ENCODE measurements around the gene GPR83. TPM values are rescaled to one million over a fixed set of nuclear protein-coding genes. Genes with fewer than 3 reads are reported as not detected.
"Not testable (repeated sequence)": the region's sequence is repeated elsewhere in the genome, so short reads cannot be mapped to it uniquely, and the experiment has no call there.

The GPR83 gene
- polyA plus RNA-seq, 1 donor from 2014 or later: 0.37 TPM

DNA sequence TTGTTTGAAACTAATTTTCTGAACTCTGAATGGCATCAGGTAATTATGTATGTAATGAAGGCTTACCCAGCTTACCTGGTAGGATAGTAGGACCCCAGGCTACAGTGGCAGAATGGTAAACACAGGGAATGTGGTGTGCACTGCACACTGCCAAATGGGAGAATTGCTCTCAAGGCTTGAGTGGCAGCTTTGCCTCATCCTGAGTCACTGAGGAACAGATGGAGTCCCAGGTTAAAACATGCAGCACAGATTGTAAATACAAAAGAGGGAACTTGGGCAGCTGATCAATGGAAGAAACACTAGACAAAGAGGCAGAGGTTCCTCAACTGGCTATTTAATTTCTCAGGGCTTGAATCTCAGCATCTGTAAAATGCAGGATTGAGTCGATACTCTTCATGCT is 24.4 kb downstream of the GPR83 start:
- Histone ChIP-seq H3K36me3 (ENCODE audit: insufficient read depth, low read length) (no peaks in the 10 kb centered on the region), H3K9me2 (ENCODE audit: insufficient read depth, low read length) (no peaks in the 10 kb centered on the region), H4K20me1 (ENCODE audit: insufficient read depth) (no peaks in the 10 kb centered on the region), H3K27me3 (ENCODE audit: insufficient read depth, low read depth, low read length) (no peaks in the 10 kb centered on the region), H3F3A (ENCODE audit: insufficient read depth, low read length, poor library complexity, severe bottlenecking) (no peaks in the 10 kb centered on the region), H3K9ac (ENCODE audit: low read length) (no peak overlapping the region), H2AFZ (ENCODE audit: low read depth, low read length) (no peak overlapping the region), H3K79me2 (replicated peaks; ENCODE audit: insufficient read depth, low read length) (no peaks in the 10 kb centered on the region), H3K27ac (ENCODE audit: low read length) (no peak overlapping the region), H3K4me3 (ENCODE audit: low read length) (no peak overlapping the region), H3K4me2 (ENCODE audit: low read length) (no peak overlapping the region), H3K9me3 (ENCODE audit: low read length) (no peaks in the 10 kb centered on the region)
- TF ChIP-seq EP300 (conservative IDR thresholded peaks at IDR 0.05; ENCODE audit: poor library complexity, severe bottlenecking) (no peak), RAD21 (conservative IDR thresholded peaks at IDR 0.05) (no peak), SMC3 (conservative IDR thresholded peaks at IDR 0.05; ENCODE audit: poor library complexity) (no peak), TAF1 (IDR thresholded peaks at IDR 0.05; ENCODE audit: low read depth) (no peak), CTCF (IDR thresholded peaks at IDR 0.05; ENCODE audit: poor library complexity, severe bottlenecking) (no peak), EZH2 (IDR thresholded peaks at IDR 0.05; ENCODE audit: borderline replicate concordance, insufficient read depth, low read length, poor library complexity, severe bottlenecking) (no peak)
- TF ChIP-seq, protein P1, sequence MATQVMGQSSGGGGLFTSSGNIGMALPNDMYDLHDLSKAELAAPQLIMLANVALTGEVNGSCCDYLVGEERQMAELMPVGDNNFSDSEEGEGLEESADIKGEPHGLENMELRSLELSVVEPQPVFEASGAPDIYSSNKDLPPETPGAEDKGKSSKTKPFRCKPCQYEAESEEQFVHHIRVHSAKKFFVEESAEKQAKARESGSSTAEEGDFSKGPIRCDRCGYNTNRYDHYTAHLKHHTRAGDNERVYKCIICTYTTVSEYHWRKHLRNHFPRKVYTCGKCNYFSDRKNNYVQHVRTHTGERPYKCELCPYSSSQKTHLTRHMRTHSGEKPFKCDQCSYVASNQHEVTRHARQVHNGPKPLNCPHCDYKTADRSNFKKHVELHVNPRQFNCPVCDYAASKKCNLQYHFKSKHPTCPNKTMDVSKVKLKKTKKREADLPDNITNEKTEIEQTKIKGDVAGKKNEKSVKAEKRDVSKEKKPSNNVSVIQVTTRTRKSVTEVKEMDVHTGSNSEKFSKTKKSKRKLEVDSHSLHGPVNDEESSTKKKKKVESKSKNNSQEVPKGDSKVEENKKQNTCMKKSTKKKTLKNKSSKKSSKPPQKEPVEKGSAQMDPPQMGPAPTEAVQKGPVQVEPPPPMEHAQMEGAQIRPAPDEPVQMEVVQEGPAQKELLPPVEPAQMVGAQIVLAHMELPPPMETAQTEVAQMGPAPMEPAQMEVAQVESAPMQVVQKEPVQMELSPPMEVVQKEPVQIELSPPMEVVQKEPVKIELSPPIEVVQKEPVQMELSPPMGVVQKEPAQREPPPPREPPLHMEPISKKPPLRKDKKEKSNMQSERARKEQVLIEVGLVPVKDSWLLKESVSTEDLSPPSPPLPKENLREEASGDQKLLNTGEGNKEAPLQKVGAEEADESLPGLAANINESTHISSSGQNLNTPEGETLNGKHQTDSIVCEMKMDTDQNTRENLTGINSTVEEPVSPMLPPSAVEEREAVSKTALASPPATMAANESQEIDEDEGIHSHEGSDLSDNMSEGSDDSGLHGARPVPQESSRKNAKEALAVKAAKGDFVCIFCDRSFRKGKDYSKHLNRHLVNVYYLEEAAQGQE (IDR thresholded peaks at IDR 0.05; ENCODE audit: borderline replicate concordance): no peak

GRCh38 chr11:94370576-94370975 is 30.6 kb downstream of the GPR83 start:
- H3K79me2 ChIP-seq (replicated peaks; ENCODE audit: insufficient read depth, low read length); H3K9ac ChIP-seq (ENCODE audit: low read length); H4K20me1 ChIP-seq (ENCODE audit: insufficient read depth); H3K27ac ChIP-seq (ENCODE audit: low read length); H3F3A ChIP-seq (ENCODE audit: insufficient read depth, low read length, poor library complexity, severe bottlenecking); H3K27me3 ChIP-seq (ENCODE audit: insufficient read depth, low read depth, low read length); H3K9me2 ChIP-seq (ENCODE audit: insufficient read depth, low read length); H2AFZ ChIP-seq (ENCODE audit: low read depth, low read length); H3K4me2 ChIP-seq (ENCODE audit: low read length); H3K9me3 ChIP-seq (ENCODE audit: low read length); H3K36me3 ChIP-seq (ENCODE audit: insufficient read depth, low read length); H3K4me3 ChIP-seq (ENCODE audit: low read length): not testable (repeated sequence)

DNA sequence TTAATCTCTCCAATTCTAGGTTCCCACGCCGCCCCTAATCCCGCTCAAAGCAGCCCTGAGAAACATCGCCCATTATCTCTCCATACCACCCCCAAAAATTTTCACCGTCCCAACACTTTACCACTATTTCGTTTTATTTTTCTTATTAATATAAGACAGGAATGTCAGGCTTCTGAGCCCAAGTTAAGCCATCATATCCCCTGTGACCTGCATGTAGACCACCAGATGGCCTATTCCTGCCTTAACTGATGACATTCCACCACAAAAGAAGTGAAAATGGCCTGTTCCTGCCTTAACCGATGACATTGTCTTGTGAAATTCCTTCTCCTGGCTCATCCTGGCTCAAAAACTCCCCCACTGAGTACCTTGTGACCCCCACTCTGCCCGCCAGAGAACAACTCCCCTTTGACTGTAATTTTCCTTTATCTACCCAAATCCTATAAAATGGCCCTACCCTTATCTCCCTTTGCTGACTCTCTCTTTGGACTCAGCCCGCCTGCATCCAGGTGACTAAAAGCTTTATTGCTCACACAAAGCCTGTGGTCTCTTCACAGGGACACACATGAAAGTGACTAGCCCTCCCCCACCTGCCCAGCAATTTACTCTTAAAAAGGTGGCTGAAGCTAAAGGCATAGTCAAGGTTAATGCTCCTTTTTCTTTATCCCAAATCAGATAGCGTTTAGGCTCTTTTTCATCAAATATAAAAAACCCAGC is 50.2 kb downstream of the GPR83 start:
- not testable (repeated sequence) for H3K9me2 ChIP-seq (ENCODE audit: insufficient read depth, low read length); H3K27me3 ChIP-seq (ENCODE audit: insufficient read depth, low read depth, low read length); H3K27ac ChIP-seq (ENCODE audit: low read length)

DNA sequence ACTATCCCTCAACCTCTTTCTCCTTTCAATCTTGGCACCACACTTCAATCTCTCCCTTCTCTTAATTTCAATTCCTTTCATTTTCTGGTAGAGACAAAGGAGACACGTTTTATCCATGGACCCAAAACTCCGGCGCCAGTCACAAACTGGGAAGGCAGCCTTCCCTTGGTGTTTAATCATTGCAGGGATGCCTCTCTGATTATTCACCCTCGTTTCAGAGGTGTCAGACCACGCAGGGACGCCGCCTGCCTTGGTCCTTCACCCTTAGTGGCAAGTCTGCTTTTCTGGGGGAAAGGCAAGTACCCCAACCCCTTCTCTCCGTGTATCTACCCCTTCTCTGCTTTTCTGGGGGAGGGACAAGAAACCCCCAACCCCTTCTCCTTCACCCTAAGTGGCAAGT is 54.9 kb downstream of the GPR83 start:
- not testable (repeated sequence) for H3K27me3 ChIP-seq (ENCODE audit: insufficient read depth, low read depth, low read length); H2AFZ ChIP-seq (ENCODE audit: low read depth, low read length); H3K4me3 ChIP-seq (ENCODE audit: low read length); H3K36me3 ChIP-seq (ENCODE audit: insufficient read depth, low read length); H3K79me2 ChIP-seq (replicated peaks; ENCODE audit: insufficient read depth, low read length); H4K20me1 ChIP-seq (ENCODE audit: insufficient read depth); H3K9me2 ChIP-seq (ENCODE audit: insufficient read depth, low read length); H3K9ac ChIP-seq (ENCODE audit: low read length); H3K4me2 ChIP-seq (ENCODE audit: low read length); H3K27ac ChIP-seq (ENCODE audit: low read length); H3K9me3 ChIP-seq (ENCODE audit: low read length); H3F3A ChIP-seq (ENCODE audit: insufficient read depth, low read length, poor library complexity, severe bottlenecking)

More for the DNA sequence above, 50.2 kb downstream of the GPR83 start:
- H3K4me2 ChIP-seq (ENCODE audit: low read length); H3F3A ChIP-seq (ENCODE audit: insufficient read depth, low read length, poor library complexity, severe bottlenecking); H2AFZ ChIP-seq (ENCODE audit: low read depth, low read length); H3K9ac ChIP-seq (ENCODE audit: low read length); H3K79me2 ChIP-seq (replicated peaks; ENCODE audit: insufficient read depth, low read length); H4K20me1 ChIP-seq (ENCODE audit: insufficient read depth); H3K9me3 ChIP-seq (ENCODE audit: low read length); H3K36me3 ChIP-seq (ENCODE audit: insufficient read depth, low read length); H3K4me3 ChIP-seq (ENCODE audit: low read length): not testable (repeated sequence)

Data from neural cell (in vitro differentiated cells).